Karpas-422 (cell line): ENCODE measurements around the gene ACADSB. TPM values are rescaled to one million over a fixed set of nuclear protein-coding genes. Genes with fewer than 3 reads are reported as not detected.
A peak's percentile ranks its signal among the peaks of the same experiment; 100 is the strongest.

Source experiments
- DNase-seq: peaks from one replicate; pipeline ENCODE4 v3.0.0-alpha.2; 2015
- H2AFZ ChIP-seq: fragments of 200-600 bp; sonication (generic); 2 replicates; pipeline ENCODE4 v1.6.1; 2014; ENCODE audit warnings: antibody characterized with exemption, low read length, mixed read lengths
- H3K27ac ChIP-seq: fragments of 200-600 bp; sonication (generic); 2 replicates; pipeline ENCODE4 v1.5.1; 2014; ENCODE audit warnings: mild to moderate bottlenecking, low read length, moderate library complexity
- H3K27me3 ChIP-seq: fragments of 200-600 bp; sonication (generic); 2 replicates; pipeline ENCODE4 v1.6.1; 2014; ENCODE audit warnings: low read length, mixed read lengths
- H3K36me3 ChIP-seq: fragments of 200-600 bp; sonication (generic); 2 replicates; pipeline ENCODE4 v1.6.1; 2014; ENCODE audit warnings: low read length, mixed read lengths; ENCODE audit not compliant: insufficient read depth
- H3K4me1 ChIP-seq: fragments of 200-600 bp; sonication (generic); 2 replicates; pipeline ENCODE4 v1.6.1; 2014; ENCODE audit warnings: mild to moderate bottlenecking, low read length, mixed read lengths
- H3K4me2 ChIP-seq: fragments of 200-600 bp; sonication (generic); 2 replicates; pipeline ENCODE4 v1.6.1; 2014; ENCODE audit warnings: low read length, low read depth, mild to moderate bottlenecking; ENCODE audit not compliant: poor library complexity, severe bottlenecking
- H3K4me3 ChIP-seq: fragments of 200-600 bp; sonication (generic); 2 replicates; pipeline ENCODE4 v1.5.1; 2014; ENCODE audit warnings: mild to moderate bottlenecking, antibody characterized with exemption, low read length, mixed read lengths
- H3K79me2 ChIP-seq: fragments of 200-600 bp; sonication (generic); 2 replicates; pipeline ENCODE4 v1.6.1; 2014; ENCODE audit warnings: mild to moderate bottlenecking, low read length, mixed read lengths
- H3K9ac ChIP-seq: fragments of 200-600 bp; sonication (generic); 2 replicates; pipeline ENCODE4 v1.6.0; 2014; ENCODE audit warnings: low read length
- H3K9me2 ChIP-seq: fragments of 200-600 bp; sonication (generic), shearing (Covaris generic); replicated peaks from 2 replicates; pipeline ENCODE4 v1.6.0; 2014; ENCODE audit warnings: mild to moderate bottlenecking, low read length, moderate library complexity; ENCODE audit not compliant: insufficient read depth
- H3K9me3 ChIP-seq: fragments of 300-700, 200-600 bp; sonication (generic); 2 replicates; pipeline ENCODE4 v1.6.1; 2014; ENCODE audit warnings: low read length, mixed read lengths
- H4K20me1 ChIP-seq: fragments of 200-600 bp; sonication (generic); 2 replicates; pipeline ENCODE4 v1.6.1; 2014; ENCODE audit warnings: mild to moderate bottlenecking, antibody characterized with exemption, low read length, low read depth; ENCODE audit not compliant: insufficient read depth
- total RNA-seq: library from RNA; depleted of rRNA; stranded (reverse); fragments of >200 nt; shearing (Covaris generic); gene quantifications from 2 replicates; pipeline ENCODE4 v1.2.3, GENCODE V29; 2014; ENCODE audit warnings: low replicate concordance

ACADSB gene
- total RNA-seq, 1 experiment from 2014 or later = 7.8 TPM

DNA sequence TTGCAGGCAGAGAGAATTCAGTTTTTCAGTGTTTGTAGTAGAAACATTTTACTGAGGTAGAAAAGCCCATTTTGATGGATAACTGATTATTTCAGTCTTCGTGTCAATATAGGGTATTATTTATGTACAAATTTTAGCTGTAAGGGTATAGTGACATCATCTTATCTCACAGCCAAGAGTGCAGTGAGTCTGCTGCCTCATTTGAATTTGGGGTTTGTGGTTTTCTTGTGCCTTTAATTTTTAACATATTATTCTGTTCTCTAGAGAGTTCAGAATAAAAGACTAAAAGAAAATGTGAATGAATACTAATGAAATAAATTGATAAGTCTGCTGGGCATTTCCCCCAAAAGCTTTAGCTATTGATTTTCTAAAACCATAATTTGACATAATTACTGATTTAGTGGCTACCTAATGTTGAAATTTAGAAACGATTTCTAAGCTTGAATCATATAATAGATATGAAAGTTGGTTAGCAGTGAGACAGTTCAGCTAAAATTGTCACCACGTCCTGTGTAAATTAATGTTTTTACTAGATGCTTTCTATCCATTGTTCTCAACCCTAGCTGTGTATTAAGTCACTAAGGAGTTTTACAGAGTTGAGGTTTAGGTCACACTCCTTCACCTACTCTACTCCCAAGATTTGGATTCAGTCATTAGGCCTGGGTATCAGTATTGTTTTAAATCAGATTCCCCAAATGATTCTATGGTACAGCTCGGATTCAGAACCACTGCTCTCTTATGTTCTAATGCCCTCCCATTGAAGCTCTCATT lies 37.3 kb downstream of the ACADSB start:
- no peaks in the 10 kb centered on the region for H3K36me3 ChIP-seq
- H3K4me2 ChIP-seq = peak overlapping the region; percentile 55
- no peak overlapping the region for H3K9ac ChIP-seq
- no peaks in the 10 kb centered on the region for H3K9me3 ChIP-seq
- no peaks in the 10 kb centered on the region for H3K27me3 ChIP-seq
- no peak overlapping the region for H2AFZ ChIP-seq
- H3K27ac ChIP-seq = no peak overlapping the region
- H3K9me2 ChIP-seq = no peaks in the 10 kb centered on the region
- 0 out of 2 replicates have a peak overlapping the region, but pooled peaks have one; percentile 20 for H3K4me3 ChIP-seq
- H3K79me2 ChIP-seq = no peaks in the 10 kb centered on the region
- DNase-seq = peak; percentile 56
- H3K4me1 ChIP-seq = peaks cover 34% of the 10 kb centered on the region
- no peaks in the 10 kb centered on the region for H4K20me1 ChIP-seq

DNA sequence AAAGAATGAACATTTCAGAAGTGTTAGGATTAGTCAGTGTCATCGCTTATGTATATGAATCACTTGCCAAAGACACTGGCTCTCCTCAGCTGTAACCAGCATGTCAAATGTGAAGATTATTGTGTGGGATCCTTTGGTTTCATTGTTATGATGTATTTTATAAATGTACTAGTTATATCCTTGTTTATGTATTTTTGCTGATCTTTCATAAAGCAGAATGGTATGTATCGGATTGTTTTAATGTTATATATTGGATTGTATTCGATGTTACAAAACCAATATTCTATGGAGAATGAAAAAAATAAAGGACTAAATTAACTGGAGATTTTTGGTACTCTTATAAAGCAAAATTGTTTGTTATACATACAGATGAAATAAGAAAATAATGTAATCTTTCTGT lies 49.2 kb downstream of the ACADSB start:
- no peak overlapping the region for H3K4me2 ChIP-seq

DNA sequence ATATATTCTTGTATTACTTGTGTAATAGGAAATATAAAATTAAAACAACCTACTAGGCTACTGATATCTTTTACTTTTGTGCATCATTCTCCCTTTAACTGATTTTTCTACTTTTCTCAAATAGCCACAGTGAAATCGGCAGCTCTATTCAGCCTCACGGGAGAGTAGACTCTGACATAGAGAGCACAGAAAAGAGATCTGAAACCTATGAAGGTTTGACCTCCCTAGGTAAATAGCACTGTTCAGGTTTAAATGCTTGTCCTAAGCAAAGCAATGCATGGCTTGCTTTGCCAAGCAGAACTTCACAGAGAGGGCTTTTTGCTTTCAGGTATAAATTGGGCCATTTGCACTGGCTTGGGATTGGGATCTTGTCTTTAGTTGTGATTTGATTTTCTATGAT lies 53.1 kb downstream of the ACADSB start:
- Histone ChIP-seq H2AFZ (no peak overlapping the region), H3K9me3 (no peaks in the 10 kb centered on the region), H3K4me2 (no peak overlapping the region), H4K20me1 (no peaks in the 10 kb centered on the region), H3K4me1 (no peaks in the 10 kb centered on the region), H3K27me3 (no peaks in the 10 kb centered on the region), H3K36me3 (no peaks in the 10 kb centered on the region), H3K9me2 (no peaks in the 10 kb centered on the region), H3K9ac (no peak overlapping the region), H3K4me3 (no peak overlapping the region), H3K79me2 (no peaks in the 10 kb centered on the region), H3K27ac (no peak overlapping the region)
- no peak for DNase-seq

More for the DNA sequence above, 49.2 kb downstream of the ACADSB start:
- H3K4me3 ChIP-seq = no peak overlapping the region
- no peaks in the 10 kb centered on the region for H3K9me3 ChIP-seq
- H3K9ac ChIP-seq = no peak overlapping the region
- H3K27me3 ChIP-seq = no peaks in the 10 kb centered on the region
- no peaks in the 10 kb centered on the region for H3K79me2 ChIP-seq
- H4K20me1 ChIP-seq = no peaks in the 10 kb centered on the region
- no peaks in the 10 kb centered on the region for H3K4me1 ChIP-seq
- no peaks in the 10 kb centered on the region for H3K9me2 ChIP-seq
- H3K36me3 ChIP-seq = no peaks in the 10 kb centered on the region
- H3K27ac ChIP-seq = no peak overlapping the region
- no peak for DNase-seq
- no peak overlapping the region for H2AFZ ChIP-seq

DNA sequence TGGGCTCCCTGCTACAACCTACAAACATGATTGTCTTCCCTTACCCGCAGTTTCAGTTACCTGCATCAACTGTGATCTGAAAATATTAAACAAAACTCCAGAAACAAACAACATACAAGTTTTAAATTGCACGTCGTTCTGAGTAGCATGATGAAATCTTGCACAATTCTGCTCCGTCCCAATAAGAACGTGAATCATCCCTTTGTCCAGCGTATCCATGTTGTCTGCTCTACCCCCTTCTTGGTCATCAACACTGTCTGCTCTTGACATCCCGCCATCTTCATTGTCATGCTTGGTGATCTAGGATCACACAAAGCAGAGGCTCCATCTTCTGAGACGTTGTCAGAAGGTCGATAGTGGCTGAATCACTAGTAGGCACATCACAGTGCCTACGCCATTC lies 53.9 kb downstream of the ACADSB start:
- Histone ChIP-seq H3K36me3 (no peaks in the 10 kb centered on the region), H3K4me1 (no peaks in the 10 kb centered on the region), H3K9me2 (no peaks in the 10 kb centered on the region), H3K9me3 (no peaks in the 10 kb centered on the region), H3K27me3 (no peaks in the 10 kb centered on the region), H3K9ac (no peak overlapping the region), H4K20me1 (no peaks in the 10 kb centered on the region), H3K27ac (no peak overlapping the region), H3K4me3 (no peak overlapping the region), H2AFZ (no peak overlapping the region), H3K4me2 (no peak overlapping the region), H3K79me2 (no peaks in the 10 kb centered on the region)
- no peak for DNase-seq

DNA sequence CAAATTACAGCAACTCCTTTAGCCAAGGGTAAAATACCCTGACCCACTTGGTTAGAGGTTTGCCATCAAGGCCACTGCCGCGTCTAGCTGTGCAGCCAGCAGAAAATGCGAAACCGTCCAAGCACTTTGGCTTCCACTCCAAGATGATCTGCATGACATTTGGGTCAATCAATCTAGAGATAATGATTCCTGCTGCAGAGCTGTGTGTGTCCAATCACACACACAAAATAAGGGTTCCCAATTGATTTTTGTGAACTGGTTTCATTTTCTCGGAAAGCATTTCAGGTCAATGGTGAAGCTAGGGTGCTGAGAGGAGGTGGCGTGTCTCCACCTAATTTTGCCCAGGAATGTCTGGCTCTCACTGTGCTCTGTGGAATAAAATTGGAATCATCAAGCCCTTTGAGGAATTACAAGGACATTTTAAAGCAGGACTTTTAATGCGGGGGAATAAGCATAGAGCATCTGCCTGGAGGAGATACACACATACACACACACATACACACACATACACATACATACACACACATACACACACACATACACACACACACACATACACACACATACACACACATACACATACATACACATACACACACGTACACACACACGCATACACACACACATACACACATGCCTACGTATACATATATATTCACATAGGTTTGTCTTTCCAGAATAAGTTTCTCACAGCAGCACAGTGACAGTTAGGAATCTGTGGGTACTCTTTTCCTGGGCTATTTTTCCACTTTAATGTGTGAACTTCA lies 59.5 kb downstream of the ACADSB start:
- no peak for DNase-seq
- H2AFZ ChIP-seq = no peak overlapping the region
- H3K27me3 ChIP-seq = no peaks in the 10 kb centered on the region
- no peaks in the 10 kb centered on the region for H3K9me2 ChIP-seq
- no peak overlapping the region for H3K4me3 ChIP-seq
- no peaks in the 10 kb centered on the region for H3K36me3 ChIP-seq
- no peaks in the 10 kb centered on the region for H3K79me2 ChIP-seq
- no peak overlapping the region for H3K27ac ChIP-seq
- no peaks in the 10 kb centered on the region for H3K9me3 ChIP-seq
- peaks cover 8% of the 10 kb centered on the region for H3K4me1 ChIP-seq
- no peak overlapping the region for H3K9ac ChIP-seq
- H4K20me1 ChIP-seq = no peaks in the 10 kb centered on the region
- no peak overlapping the region for H3K4me2 ChIP-seq

DNA sequence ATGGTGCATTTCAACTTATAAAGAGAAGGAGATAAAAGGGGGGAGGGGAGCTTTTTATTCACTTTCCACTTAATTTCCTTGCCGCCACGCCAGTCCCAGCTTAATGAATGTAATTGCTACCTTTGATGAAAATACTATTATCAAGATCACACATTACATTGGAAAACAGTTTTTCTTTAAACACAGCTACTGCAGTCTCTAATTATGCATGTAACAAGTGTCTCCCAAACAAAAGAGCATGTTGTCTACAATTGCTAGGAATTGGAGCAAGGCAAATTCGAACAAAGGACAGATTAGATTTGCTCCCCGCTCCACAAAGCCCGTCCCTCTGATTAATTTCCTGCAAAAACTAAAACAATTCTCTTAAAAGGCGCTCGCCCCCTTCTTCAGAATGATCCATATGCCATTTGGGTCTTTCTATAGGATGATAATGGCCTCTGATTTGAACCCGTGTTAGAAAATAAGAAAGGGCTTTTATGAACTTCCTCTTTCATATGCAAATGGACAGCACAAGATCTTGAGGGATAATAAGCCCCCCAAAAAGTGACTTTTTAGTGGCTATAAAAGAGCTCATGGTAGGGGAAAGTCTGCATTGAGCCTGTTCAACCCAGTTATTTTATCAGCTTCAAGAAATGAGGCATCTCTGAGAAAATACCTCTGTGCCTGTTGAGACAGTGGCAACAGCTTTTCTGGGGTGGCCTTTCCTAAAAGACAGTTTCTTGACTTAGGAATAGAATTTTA lies 60.6 kb downstream of the ACADSB start:
- no peaks in the 10 kb centered on the region for H3K36me3 ChIP-seq
- no peak for DNase-seq

DNA sequence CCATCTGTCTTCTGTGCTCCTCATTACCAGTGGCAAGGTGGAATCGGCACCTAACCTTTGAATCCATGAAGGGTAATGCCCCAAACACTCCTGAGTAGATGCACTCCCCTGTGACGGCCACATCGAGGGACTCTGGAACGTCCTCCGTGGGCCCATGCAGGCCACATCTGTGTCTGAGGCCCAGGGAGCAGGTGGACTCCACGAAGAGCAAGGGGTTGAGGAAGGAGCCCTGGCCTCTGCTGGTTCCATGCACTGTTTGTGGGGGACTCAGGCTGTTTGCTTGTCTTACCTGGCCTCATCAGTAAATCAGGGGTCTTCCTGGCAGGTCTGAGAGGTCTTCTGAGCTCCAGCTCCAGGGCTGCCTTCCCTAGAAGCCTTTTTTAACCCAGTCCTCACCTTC lies 64.4 kb downstream of the ACADSB start:
- H3K27me3 ChIP-seq = no peaks in the 10 kb centered on the region
- H3K36me3 ChIP-seq = no peaks in the 10 kb centered on the region

More for the DNA sequence above, 60.6 kb downstream of the ACADSB start:
- Histone ChIP-seq H3K9ac (no peak overlapping the region), H3K4me1 (peaks cover 8% of the 10 kb centered on the region), H2AFZ (no peak overlapping the region), H3K9me2 (no peaks in the 10 kb centered on the region), H3K27me3 (no peaks in the 10 kb centered on the region), H3K4me2 (peak overlapping the region; percentile 5), H3K27ac (no peak overlapping the region), H3K9me3 (no peaks in the 10 kb centered on the region), H4K20me1 (no peaks in the 10 kb centered on the region), H3K79me2 (no peaks in the 10 kb centered on the region), H3K4me3 (no peak overlapping the region)

DNA sequence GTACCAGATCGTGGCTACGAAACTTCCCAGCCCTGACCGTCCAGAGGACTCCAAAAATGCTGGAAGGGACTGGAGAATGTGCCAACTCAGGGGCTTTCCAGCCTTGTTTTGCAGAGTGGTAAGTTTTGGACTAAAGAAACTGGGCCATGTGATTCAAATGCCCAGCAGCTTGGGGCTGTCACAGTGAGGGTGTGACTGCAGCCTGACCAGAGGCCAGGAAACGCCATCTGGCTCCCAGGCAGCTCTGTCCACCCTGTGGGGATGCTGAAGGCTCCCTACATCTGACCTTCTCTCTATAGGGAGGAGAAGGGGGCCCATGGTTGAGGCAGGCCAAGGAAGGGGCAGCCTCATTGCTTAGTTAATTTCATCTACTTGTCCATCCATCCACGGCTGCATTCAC lies 65.4 kb downstream of the ACADSB start:
- Histone ChIP-seq H3K79me2 (no peaks in the 10 kb centered on the region), H3K4me1 (peaks cover 5% of the 10 kb centered on the region), H3K4me2 (no peak overlapping the region), H2AFZ (no peak overlapping the region), H3K36me3 (no peaks in the 10 kb centered on the region), H3K9me2 (no peaks in the 10 kb centered on the region), H3K27ac (no peak overlapping the region), H3K27me3 (no peaks in the 10 kb centered on the region), H3K4me3 (no peak overlapping the region), H4K20me1 (no peaks in the 10 kb centered on the region), H3K9me3 (no peaks in the 10 kb centered on the region), H3K9ac (no peak overlapping the region)
- DNase-seq = no peak

More for the DNA sequence above, 64.4 kb downstream of the ACADSB start:
- Histone ChIP-seq H3K4me1 (peaks cover 8% of the 10 kb centered on the region), H3K9ac (no peak overlapping the region), H4K20me1 (no peaks in the 10 kb centered on the region), H3K4me3 (no peak overlapping the region), H3K9me2 (no peaks in the 10 kb centered on the region), H3K27ac (no peak overlapping the region), H2AFZ (no peak overlapping the region), H3K4me2 (no peak overlapping the region), H3K9me3 (no peaks in the 10 kb centered on the region), H3K79me2 (no peaks in the 10 kb centered on the region)
- no peak for DNase-seq
